Measurements from ENCODE around the gene RCAN3.

The RCAN3 gene

DNA sequence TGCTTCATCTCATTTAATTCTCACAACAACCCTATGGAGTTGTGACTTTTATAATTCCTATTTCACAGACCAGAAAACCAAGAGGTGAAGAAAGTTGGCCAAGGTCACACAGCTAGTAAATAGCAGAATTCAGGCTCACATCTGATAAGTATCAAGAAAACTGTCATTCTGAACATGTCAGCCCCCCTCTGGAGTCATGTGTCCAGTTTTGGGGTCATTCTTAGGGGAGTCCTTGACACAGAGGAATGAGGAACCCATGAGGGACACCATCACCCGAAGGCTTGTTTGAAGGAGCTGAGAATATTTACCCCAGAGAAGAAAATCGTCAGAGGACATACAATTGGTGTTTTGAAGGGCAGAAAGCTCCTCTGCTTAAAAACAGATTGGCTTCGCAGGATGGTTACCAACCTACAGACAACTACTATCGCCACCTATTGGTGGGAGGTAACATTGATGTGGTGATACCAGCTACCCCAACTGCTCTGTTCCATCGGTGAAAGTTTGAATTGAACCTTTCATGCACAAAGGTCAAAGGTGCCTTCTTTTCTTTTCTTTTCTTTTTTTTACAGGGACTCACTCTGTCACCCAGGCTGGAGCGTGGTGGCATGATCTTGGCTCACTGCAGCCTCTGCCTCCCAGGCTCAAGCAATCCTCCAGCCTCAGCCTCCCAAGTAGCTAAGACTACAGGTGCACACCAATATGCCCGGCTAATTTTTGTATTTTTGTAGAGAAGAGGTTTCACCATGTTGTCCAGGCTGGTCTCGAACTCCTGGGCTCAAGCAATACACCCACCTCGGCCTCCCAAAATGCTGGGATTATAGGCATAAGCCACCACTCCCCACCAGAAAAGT is 84.6 kb downstream of the RCAN3 start:
- peak; percentile 44 for DNase-seq

DNA sequence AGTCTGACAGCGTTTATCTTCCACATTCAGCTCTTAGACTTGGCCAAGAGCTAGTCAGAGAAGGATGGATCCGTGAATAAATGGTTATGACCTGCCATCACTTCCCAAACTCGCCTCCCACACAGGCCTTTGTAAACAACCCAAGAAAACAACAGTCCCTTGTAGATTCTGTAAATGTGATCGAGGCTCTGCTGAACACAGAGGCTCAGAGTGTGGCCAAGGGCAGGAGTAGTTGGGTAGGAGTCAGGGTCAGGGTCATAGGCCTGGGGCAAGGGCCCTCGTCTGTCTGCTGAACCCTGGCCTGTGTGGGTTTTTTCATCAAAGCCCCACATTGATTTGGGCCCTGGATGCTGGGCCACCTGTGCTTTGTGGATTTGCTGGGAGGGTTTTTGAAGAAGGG is 85.9 kb downstream of the RCAN3 start:
- DNase-seq, result no peak

DNA sequence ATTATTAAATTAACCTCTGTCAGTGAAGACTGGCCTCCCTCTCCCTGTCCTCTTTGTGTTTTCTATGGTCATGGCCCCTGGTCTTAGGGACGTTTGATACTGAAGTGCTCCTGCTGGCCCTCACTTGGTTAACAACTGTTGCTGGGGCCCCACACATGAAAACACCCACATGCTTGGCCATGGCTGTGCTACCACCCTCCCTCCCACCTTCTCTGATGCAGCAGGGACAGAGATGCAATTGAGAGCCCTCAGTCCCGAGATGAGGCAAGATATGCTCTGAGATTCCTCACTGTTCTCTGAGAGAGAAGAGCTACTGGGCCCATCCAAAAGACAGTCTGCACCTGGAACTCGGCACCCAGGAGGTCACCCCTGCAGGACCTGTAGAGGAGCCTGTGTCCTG is 86.6 kb downstream of the RCAN3 start:
- DNase-seq, result no peak

All from NCI-H1694 treated with DMSO at 0.1 percent for 48 hours (cell line).